GM04503 (cell line): ENCODE measurements around the gene CDCP1.
A peak's percentile ranks its signal among the peaks of the same experiment; 100 is the strongest.

ENCODE experiments used
- DNase-seq: peaks from one replicate; pipeline ENCODE4 v3.0.0-alpha.2; 2012; ENCODE audit warnings: low read depth

The CDCP1 gene

DNA sequence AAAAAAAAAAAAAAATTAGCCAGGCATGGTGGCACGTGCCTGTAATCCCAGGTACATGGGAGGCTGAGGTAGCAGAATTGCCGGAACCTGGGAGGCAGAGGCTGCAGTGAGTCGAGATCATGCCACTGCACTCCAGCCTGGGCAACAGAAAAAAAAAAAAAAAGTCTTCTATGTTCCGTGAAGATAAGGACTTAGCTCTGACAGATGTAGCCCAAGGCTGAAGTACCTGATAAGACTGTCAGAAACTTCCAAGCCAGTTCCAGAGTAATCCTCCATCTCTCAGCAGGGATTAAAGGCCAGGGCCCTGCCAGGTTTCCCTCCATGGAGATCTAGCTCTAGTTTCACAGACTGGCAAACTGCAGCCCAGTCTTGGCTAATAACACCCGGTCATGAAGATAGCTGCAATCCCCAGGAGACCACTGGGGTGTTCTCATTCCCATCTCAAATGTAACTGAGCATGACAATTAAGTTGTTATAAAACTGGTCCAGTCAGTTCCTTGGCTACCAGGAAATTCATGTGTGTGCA, 8.5 kb downstream of the CDCP1 start:
- no peak for DNase-seq

DNA sequence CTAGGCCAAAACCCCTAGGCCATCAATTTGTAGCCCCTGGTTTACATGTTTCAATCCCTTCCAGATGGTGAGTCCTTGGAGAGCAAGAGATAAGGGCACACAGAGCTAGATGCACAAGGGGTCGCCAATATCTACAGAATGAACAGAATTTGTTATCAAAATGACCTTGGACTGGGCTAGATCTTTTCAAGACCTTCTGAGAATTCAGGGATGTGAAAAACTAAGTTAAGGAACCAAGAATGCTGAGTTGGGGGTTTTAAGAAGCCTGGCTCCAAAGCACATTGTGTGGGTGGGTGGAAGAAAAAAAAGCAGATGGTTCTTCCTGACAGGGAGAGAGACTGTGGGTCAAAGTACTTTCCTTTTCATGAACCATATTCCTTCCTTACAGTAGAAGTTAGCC, 10.2 kb downstream of the CDCP1 start:
- DNase-seq, result no peak

DNA sequence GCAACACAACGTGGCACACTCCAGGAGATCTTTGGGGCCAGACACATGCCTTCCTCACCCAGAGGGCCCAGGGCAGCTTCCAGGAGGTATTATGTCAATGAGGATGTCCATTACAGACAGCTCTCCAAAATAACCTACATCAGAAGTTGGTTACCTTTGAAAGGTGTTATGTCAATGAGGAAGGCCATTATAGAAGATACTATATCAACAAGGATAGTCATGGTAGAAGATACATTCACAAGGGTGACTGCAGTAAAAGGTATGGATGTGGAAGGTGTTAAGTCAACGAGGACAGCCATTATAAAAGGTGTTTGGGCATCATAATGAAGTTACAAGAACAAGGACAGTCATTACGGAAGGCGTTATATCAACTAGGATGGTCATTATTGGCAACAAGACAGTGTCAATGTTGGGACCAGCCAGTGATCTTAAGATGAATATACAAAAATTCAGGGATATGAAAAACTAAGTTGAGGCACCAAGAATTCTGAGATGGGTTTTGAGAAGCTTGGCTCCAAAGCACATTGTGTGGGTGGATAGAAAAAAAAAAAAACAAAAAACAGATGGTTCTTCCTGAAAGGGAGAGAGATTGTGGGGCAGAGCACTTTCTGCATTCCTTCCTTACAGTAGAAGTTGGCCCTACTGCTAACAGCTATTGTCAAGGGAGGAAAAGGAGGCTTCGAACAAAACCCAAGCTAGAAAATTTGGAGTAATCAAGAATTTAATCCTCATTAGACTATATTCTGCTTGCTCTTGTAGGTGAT, 11.2 kb downstream of the CDCP1 start:
- DNase-seq, result no peak

DNA sequence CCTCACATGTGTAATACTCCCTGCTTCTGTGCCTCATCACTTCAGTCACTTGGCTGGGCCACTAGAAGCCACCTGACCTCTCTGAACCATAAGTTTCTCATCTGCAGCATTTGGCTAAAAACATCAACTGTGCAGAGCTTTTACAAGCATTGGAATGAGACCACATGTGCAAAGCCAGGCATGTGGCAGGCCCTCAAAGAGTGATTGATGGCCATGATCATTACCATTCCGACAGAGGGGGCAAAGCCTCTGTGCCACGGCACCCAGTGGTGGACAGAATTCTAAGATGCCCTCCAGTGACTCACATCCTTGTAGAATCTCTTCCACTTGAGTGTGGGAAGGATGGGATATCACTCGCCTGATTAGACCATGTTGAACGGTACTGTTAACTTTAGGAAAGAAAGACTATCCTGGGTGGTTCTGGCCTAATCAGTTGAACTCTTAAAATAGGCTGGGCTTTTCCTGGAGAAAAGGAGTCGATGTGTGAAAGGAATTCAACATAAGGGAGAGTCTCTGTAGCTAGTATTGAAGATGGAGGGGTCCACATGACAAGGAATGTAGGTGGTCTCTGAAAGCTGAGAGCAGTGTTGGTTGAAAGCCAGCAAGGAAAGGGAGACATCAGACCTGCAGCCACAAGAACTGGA, 13.5 kb downstream of the CDCP1 start:
- DNase-seq, result no peak

DNA sequence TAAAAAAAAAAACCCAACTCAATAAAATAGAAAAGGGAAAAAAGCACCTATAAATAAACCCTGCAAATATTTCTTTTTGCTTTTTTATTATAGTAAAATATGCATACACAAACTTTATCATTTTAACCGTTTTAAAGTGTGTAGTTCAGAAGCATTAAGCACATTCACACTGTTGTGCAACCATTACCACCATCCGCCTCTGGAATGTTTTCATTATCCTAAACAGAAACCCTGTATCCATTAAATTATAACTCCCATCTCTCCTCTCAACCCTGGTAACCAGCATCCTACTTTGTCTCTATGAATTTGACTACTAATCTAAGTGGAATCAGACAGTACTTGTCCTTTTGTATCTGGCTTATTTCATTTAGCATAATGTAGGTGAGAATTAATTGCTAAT, 15.0 kb downstream of the CDCP1 start:
- no peak for DNase-seq

GRCh38 chr3:45130476-45130875, 15.7 kb downstream of the CDCP1 start:
- no peak for DNase-seq

DNA sequence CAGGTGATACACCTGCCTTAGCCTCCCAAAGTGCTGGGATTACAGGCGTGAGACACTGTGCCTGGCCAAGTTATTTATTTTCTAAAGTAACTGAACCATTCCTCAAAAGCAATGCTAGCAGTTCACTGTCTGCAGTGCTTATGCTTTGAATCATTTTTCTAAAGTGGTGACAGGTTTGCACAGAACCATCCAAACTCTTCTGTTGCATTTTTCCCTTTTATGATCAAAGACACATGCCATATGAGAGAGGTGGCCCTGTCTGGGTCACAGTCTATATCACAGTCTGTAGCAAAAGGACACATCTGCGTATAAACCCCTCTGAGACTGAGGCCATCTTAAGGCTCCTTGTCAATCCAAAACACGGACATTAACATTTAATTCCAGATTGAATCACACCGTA, 17.2 kb downstream of the CDCP1 start:
- no peak for DNase-seq

DNA sequence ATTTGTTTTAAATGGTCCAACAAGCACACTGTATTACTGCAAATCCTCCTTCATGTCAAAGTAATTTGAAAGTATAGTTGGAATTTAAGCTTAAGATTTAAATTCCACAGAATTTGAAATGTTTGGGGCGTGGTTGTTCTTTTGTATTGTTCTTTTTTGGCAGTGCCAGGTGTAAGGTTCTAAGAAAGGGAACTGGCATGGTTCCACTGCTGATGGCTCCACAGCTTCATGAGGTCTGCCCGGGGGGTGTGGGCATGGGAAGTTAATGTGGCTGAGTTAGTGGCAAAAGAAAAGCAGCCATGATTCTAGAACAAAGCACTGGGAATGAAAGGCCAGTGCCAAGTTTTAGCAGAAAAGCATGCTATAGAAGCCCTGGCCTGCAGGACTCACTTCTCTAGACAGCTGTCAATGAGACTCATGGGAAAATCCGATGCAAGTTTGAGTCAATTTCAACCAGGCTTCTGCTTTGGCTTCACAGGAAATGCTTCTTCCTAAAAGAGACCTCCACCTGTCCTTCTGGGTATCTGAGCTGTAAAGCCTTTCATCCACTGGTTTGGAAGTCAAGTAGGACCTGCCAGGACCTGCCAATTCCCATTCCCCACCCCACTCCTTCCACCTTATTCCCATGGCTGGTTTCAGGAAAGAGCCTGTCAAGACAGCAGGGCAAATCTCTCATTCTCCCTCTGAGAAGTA, 18.9 kb downstream of the CDCP1 start:
- no peak for DNase-seq

DNA sequence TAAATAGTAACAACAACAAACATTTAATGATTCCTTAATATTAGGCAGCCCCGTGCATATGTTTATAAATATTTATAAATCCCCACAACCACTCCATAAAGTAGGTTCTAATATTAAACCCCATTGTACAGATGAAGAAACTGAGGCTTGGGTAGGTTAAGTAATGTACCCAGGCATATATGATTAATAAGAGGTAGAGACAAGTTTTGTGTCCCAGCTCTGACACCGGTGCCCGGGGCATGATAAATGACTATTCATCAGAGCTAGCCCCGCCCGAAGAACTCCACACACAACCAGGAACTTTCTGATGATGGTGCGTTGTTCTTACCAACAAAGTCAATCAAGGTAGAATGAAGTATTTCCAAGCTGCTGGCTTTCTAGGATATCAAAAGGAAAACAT, 19.4 kb downstream of the CDCP1 start:
- no peak for DNase-seq

DNA sequence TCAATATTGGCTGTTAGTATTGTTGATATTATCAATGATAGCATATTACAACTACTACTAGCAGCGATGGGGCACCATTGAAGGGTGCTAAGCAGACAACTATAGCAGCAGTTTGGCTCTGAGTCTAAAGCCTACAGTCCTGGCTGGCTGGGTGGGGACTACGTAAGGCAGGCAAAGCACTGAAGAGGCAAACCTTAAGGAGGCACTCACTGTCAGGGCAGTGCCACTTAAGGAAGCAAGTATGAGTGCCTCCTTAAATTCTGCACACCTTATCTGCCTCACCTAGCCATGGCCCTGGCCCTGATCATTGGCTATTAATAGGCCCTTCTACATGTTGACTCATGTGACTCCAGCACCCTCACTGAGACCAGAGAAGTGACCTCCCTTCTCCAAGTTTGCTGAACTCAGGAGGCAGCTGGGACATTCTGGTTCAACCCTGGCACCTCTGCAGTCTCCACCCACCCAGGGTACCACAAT, 20.6 kb downstream of the CDCP1 start:
- DNase-seq, result no peak

DNA sequence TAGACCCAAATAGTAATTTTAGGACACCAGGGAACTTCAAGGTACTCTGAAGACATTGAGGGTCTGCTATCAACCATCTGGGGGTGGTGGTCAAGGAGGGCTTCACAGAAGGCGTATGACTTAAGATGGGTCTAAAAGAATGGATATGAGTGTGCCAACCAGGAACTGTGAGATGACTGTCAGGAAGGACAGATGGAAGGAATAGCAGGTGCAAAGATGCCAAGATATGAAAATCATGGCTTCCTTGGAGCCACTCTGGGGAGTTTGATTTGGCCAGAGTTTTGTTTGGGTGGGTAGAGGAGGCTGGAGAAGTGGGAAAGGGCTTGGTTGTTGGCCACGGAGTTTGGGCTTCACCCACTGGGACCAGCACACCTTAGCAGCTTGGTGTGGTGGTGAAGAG, 21.2 kb downstream of the CDCP1 start:
- DNase-seq, result no peak

DNA sequence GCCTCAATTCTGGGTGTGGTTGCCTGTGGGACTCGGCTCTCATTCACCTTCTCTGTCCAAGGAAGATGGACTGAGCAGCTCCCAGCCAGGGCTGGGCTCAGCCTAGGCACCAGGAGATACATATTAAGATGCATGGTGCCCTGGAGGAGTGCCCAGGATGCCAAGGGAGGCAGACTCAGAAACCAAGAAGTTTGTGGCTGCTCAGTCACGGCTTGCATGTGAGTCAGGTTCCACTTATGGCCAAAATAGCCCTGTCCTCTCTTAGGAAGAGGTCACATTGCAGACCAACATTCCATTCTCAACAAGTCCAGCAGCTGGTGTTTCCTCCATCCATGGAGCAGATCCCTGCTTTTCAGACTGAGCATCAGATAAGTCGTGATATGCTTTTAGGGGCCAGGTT, 21.8 kb downstream of the CDCP1 start:
- peak; percentile 82 for DNase-seq

DNA sequence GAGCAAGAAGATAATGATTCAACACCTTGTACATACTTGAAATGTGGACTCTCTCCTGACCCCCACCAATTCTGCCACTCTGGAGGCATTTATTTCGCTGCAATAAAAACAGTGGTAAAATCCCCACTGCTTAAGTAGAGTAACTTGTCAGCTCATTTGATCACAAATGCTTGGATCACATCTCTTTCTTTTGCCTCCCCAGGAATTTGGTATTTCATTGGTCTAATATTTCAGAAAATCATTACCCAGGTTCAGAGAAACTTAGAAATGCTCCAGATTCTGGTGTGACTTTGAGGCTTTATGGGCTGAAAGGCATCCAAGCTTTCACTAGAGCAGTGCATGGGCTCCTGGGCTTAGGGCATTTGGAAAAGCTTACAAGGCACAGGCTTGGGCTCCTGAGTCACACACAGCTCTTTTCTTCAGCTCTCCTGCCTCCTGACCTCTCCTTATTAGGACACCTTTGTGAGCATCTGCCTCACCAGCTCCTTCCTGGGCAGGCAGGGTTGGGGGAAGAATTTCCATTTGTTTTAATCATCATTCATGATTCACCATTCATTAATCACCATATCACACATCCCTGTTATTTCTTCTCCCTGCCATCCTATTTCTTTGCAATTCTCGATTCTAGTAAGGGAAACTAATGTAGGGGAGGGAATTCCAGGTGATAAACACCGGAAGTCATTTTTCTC, 22.5 kb downstream of the CDCP1 start:
- DNase-seq, result no peak

DNA sequence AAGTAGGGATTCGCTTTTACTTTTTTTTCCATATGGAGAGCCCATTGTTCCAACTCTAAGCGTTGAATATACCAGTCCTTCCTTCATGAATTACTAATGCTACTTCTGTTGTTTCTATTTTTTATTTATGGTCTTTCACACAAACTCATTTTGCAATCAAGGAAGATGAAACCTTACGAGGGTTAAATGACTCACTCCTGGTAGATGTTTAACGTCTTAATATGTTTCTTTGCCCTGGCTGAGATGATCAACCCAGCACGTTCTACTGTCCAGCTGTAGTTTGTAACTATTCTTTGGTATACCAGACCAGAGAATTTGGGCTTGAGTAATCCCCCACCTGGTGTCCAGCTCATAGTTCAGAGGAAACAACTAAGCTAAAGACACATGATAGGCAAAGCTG, 23.1 kb downstream of the CDCP1 start:
- peak; percentile 83 for DNase-seq

DNA sequence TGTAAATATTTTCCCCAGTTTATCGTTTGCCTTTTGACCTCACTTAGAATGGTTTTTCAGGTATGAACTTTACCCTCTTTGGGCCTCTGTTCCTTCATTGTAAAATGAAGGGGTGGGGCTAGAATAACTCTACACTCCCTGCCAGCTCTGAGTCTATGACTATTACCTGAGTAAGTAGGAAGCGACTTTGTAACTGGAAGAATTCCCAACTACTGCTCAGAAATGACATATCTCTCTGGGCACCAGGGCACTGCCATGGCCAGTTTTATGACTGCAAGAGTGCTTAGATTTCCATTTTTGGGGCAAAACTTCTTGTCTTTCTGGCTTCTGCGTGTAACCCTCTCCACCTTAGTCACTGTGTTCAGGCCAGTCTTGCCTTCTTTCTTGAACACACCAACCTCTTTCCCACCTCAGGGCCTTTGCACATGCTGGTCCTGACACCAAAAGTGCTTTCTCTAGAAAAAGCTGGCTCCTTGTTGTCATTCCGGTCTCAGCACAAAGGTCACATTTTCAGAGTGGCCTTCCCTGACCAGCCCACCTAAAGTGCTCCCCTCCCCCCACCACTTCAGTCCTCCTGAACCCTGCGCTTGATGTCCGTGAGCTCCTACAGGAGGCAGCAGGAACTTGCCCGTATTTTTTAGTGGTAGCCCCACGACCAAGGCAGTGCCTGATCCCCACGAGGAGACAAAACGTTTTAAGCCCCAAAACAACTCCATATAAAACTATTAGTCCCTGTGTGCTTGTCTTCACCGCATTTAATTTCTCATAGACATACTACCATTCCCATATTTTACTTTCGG, 25.6 kb downstream of the CDCP1 start:
- no peak for DNase-seq

- no peak for DNase-seq
Observed at GRCh38 chr3:45119824-45120358, 26.3 kb downstream of the CDCP1 start.

DNA sequence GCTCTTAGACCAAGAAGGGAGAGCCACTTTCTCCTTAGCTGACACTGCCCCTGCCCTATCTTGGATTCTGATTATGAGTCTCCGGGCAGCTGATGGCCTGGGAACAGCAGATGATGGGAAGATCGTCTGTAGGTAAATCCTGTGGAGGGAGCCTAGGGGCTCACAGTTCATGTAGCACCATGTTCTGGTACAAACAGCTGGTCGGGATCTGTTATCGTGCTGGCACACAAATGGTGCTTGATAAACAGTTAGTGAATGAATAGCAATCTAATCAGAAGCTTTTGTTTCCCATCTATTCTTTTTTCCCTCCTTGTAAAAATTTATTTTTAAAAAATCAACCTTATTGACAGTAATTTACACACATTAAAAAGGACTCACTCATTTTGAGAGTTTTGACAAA, 26.8 kb downstream of the CDCP1 start:
- no peak for DNase-seq

DNA sequence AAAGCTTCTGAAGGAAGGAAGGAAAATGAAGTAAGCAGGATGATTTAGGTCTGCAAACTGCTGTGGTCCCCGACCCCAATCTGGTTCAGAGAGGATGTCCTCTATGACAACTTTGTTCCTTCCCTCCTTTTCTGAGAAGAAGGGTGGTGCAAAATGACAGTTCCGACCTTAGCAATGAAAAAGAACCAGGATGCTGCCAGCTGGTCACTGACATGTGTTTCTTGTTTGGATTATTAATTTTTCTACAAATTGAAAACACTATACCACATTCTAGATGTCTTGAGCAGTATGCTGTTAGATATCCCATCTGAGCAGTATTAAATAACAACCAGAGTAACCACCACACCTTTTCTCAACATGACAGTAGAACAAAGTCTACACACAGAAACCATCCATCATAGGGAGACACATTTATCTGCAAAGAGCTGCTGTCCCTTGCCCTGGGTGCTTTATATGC, 27.5 kb downstream of the CDCP1 start:
- DNase-seq, result no peak

DNA sequence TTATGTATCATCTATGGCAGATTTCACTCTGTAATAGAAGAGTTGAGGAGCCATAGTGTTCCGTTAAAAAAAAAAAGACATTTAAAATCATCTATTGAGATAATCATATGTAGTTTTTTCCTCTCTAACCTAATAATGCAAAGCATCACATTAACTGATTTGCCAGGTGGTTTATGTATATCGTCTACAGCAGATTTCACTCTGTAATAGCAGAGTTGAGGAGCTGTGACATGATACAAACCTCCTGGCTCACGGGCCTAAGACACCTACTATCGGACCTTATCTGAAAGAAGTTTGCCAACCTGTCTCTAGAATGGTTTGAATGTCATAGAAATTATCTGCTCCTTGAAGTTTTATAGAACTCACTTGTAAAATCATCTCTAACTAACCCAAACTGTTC, 29.8 kb downstream of the CDCP1 start:
- DNase-seq, result no peak

DNA sequence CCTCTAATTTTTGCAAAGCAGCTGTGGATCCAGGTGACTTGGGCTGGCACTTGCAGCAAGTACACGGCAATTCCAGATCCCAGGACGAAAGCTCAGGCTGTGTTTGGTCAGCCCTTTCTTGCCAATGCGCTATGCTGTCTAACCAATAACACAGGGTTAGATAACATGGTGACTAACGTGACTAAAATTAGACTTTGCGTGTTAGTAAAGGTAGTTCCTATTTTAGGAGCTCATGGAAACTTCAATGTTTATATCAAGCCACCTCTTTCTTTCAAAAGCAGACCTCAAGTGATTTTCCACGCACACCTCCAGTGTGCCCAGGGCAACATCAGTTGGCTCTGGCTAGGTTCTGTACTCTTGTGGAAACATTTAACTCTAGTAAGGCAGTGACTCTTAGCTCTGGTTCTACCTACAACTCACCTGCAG, 32.5 kb downstream of the CDCP1 start:
- DNase-seq, result no peak

DNA sequence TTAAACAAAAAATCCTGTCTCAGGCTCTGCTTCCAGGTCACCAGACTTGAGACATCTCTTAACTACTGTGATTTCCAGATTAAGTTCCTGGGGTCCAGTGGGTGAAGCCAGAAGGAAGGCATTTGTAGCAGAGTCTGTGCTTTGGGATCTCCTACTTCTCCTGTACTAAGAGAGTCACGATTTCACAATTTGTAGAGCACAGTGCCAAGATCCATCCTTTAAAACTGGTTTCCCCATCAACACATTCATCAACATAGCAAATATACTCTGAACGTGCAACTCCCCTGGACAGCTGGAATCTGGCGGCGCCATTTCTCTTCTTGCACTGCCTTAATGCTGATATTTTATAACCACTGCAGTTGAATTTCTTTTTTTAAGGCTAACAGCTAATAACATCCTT, 33.2 kb downstream of the CDCP1 start:
- peak; percentile 41 for DNase-seq
